Smooth muscle cell (in vitro differentiated cells): ENCODE measurements around the gene TMEM150A. TPM values are rescaled to one million over a fixed set of nuclear protein-coding genes. Genes with fewer than 3 reads are reported as not detected.

ENCODE experiments used
- DNase-seq: peaks from one replicate; lab custom pipeline; 2025; ENCODE audit not compliant: unreplicated experiment; lab: John Stamatoyannopoulos, UW
- H2AFZ ChIP-seq: fragments of 200-600 bp; sonication (generic); 2 replicates; pipeline ENCODE4 v1.6.0; 2016; ENCODE audit warnings: antibody characterized with exemption, low read depth, mild to moderate bottlenecking
- H3F3A ChIP-seq: fragments of 200-600 bp; sonication (generic); 2 replicates; pipeline ENCODE4 v1.6.0; 2017; ENCODE audit warnings: antibody characterized with exemption, low read depth
- H3K27ac ChIP-seq: fragments of 200-600 bp; sonication (generic); 2 replicates; pipeline ENCODE4 v1.5.1; 2016; ENCODE audit warnings: low read depth, mild to moderate bottlenecking
- H3K27me3 ChIP-seq: fragments of 200-600 bp; sonication (generic); 2 replicates; pipeline ENCODE4 v1.6.1; 2016; ENCODE audit warnings: low read depth, mild to moderate bottlenecking
- H3K36me3 ChIP-seq: fragments of 200-600 bp; sonication (generic); 2 replicates; pipeline ENCODE4 v1.5.1; 2016; ENCODE audit warnings: low read depth
- H3K4me1 ChIP-seq: fragments of 200-600 bp; sonication (generic); 2 replicates; pipeline ENCODE4 v1.5.1; 2016; ENCODE audit warnings: low read depth
- H3K4me2 ChIP-seq: fragments of 200-600 bp; sonication (generic); 2 replicates; pipeline ENCODE4 v1.6.0; 2016; ENCODE audit warnings: mild to moderate bottlenecking
- H3K4me3 ChIP-seq: fragments of 200-600 bp; sonication (generic); 2 replicates; pipeline ENCODE4 v1.5.1; 2016; ENCODE audit warnings: mild to moderate bottlenecking
- H3K79me2 ChIP-seq: fragments of 200-600 bp; sonication (generic); 2 replicates; pipeline ENCODE4 v1.6.0; 2016; ENCODE audit warnings: low read depth, mild to moderate bottlenecking
- H3K9ac ChIP-seq: fragments of 200-600 bp; sonication (generic); 2 replicates; pipeline ENCODE4 v1.6.0; 2016; ENCODE audit warnings: low read depth
- H3K9me3 ChIP-seq: fragments of 200-600 bp; sonication (generic); replicated peaks from 2 replicates; pipeline ENCODE4 v1.5.1; 2016; ENCODE audit warnings: low read depth
- H4K20me1 ChIP-seq: fragments of 200-600 bp; sonication (generic); 2 replicates; pipeline ENCODE4 v1.6.0; 2016; ENCODE audit warnings: low read depth
- CTCF ChIP-seq: fragments of 200-600 bp; sonication (generic); IDR thresholded peaks from 2 replicates; pipeline ENCODE4 v1.5.1; 2017; ENCODE audit warnings: borderline replicate concordance, mild to moderate bottlenecking, antibody characterized with exemption; ENCODE audit not compliant: insufficient read depth, poor library complexity, severe bottlenecking
- WGBS: methylation state at CpG from one replicate; pipeline ENCODE4 v1.1.7; 2016; ENCODE audit warnings: low lambda C conversion rate; 5-methylcytosine and 5-hydroxymethylcytosine counted together
- polyA plus RNA-seq: library from polyadenylated mRNA; unstranded; fragments of >200 nt; fragmentation: Nextera tagmentation; extraction: Ambion mirVana; gene quantifications from 2 replicates; pipeline ENCODE4 v1.2.1, GENCODE V29; 2016
- total RNA-seq: library from RNA; depleted of rRNA; stranded (reverse); fragments of >200 nt; gene quantifications from 2 replicates; pipeline ENCODE4 v1.2.3, GENCODE V29; 2014

TMEM150A gene
- total and polyA plus RNA-seq, 2 experiments from 2014 or later: 7.7 to 20.0 TPM

- no peak for DNase-seq
- 94% methylated on average over 4 of the region's 4 CpGs for whole genome bisulfite sequencing
- TF ChIP-seq CTCF: no peak
- H2AFZ ChIP-seq: no peak overlapping the region
- no peak overlapping the region for H3K27ac ChIP-seq
- H3K27me3 ChIP-seq: no peaks in the 10 kb centered on the region
- no peak overlapping the region for H3K4me2 ChIP-seq
- peaks cover 7% of the 10 kb centered on the region for H3F3A ChIP-seq
- peaks cover 5% of the 10 kb centered on the region for H3K4me1 ChIP-seq
- no peaks in the 10 kb centered on the region for H3K79me2 ChIP-seq
- no peaks in the 10 kb centered on the region for H3K36me3 ChIP-seq
- H3K9ac ChIP-seq: no peak overlapping the region
- H3K9me3 ChIP-seq: no peaks in the 10 kb centered on the region
- H3K4me3 ChIP-seq: no peak overlapping the region
- no peaks in the 10 kb centered on the region for H4K20me1 ChIP-seq
These were observed 13.9 kb downstream of the TMEM150A start for GRCh38 chr2:85588645-85589044.

- Histone ChIP-seq H3K79me2 (no peaks in the 10 kb centered on the region), H3K9ac (no peak overlapping the region), H3K36me3 (no peaks in the 10 kb centered on the region), H2AFZ (no peak overlapping the region), H3K4me1 (peaks cover 5% of the 10 kb centered on the region), H3K4me2 (no peak overlapping the region), H3K4me3 (no peak overlapping the region), H3F3A (peaks cover 7% of the 10 kb centered on the region), H4K20me1 (no peaks in the 10 kb centered on the region), H3K27ac (no peak overlapping the region), H3K27me3 (no peaks in the 10 kb centered on the region), H3K9me3 (no peaks in the 10 kb centered on the region)
- WGBS: 82% methylated on average over 4 of the region's 4 CpGs
- DNase-seq: no peak
- no peak for TF ChIP-seq CTCF
These were observed 14.3 kb downstream of the TMEM150A start for GRCh38 chr2:85588236-85588635.

GRCh38 chr2:85585781-85586105 lies 16.8 kb downstream of the TMEM150A start:
- TF ChIP-seq CTCF: no peak
- Histone ChIP-seq H3K4me1 (peaks cover under 1% of the 10 kb centered on the region), H3F3A (peaks cover under 1% of the 10 kb centered on the region), H3K79me2 (no peaks in the 10 kb centered on the region), H4K20me1 (no peaks in the 10 kb centered on the region), H3K36me3 (no peaks in the 10 kb centered on the region), H3K4me2 (peak overlapping the region; percentile 85), H3K27me3 (no peaks in the 10 kb centered on the region), H3K4me3 (no peak overlapping the region), H3K27ac (peak overlapping the region; percentile 37), H3K9ac (no peak overlapping the region), H2AFZ (no peak overlapping the region), H3K9me3 (no peaks in the 10 kb centered on the region)
- WGBS: 92% methylated on average over 1 of the region's 1 CpG
- DNase-seq: no peak

- Histone ChIP-seq H3K4me1 (no peaks in the 10 kb centered on the region), H3K79me2 (no peaks in the 10 kb centered on the region), H3K27me3 (no peaks in the 10 kb centered on the region), H4K20me1 (no peaks in the 10 kb centered on the region), H3K36me3 (no peaks in the 10 kb centered on the region), H3F3A (no peaks in the 10 kb centered on the region), H3K9me3 (no peaks in the 10 kb centered on the region), H3K4me3 (peak overlapping the region; percentile 44), H3K27ac (peak overlapping the region; percentile 37), H2AFZ (peak overlapping the region; percentile 66), H3K9ac (no peak overlapping the region), H3K4me2 (peak overlapping the region; percentile 85)
- no peak for DNase-seq
- TF ChIP-seq CTCF: no peak
- 66% methylated on average over 9 of the region's 9 CpGs for WGBS
These were observed 17.4 kb downstream of the TMEM150A start for GRCh38 chr2:85584857-85585780.
